ENCODE results near the gene FNDC3A.
"Not testable (repeated sequence)": the region's sequence is repeated elsewhere in the genome, so short reads cannot be mapped to it uniquely, and the experiment has no call there.

Gene FNDC3A

GRCh38 chr13:49044008-49044407 is 68.3 kb downstream of the FNDC3A start:
- H3K27me3 ChIP-seq (ENCODE audit: control insufficient read depth, insufficient read depth, low read length), result no peaks in the 10 kb centered on the region
- no peaks in the 10 kb centered on the region for H3K36me3 ChIP-seq (ENCODE audit: insufficient read depth, low read length)
- H3K4me1 ChIP-seq (ENCODE audit: control insufficient read depth, insufficient read depth, low read length), result peaks cover 4% of the 10 kb centered on the region
- H3K9me3 ChIP-seq (replicated peaks; ENCODE audit: low read length), result no peaks in the 10 kb centered on the region
- no peak overlapping the region for H3K9ac ChIP-seq (ENCODE audit: low read depth, low read length)
- no peak overlapping the region for H3K4me3 ChIP-seq (ENCODE audit: low read length)
- no peak overlapping the region for H3K4me2 ChIP-seq (ENCODE audit: low read length)

- Histone ChIP-seq H3K36me3 (ENCODE audit: insufficient read depth, low read length) (no peaks in the 10 kb centered on the region), H3K9ac (ENCODE audit: low read depth, low read length) (no peak overlapping the region), H3K4me3 (ENCODE audit: low read length) (no peak overlapping the region), H3K27me3 (ENCODE audit: control insufficient read depth, insufficient read depth, low read length) (no peaks in the 10 kb centered on the region), H3K9me3 (replicated peaks; ENCODE audit: low read length) (no peaks in the 10 kb centered on the region), H3K4me2 (ENCODE audit: low read length) (no peak overlapping the region), H3K4me1 (ENCODE audit: control insufficient read depth, insufficient read depth, low read length) (peaks cover 4% of the 10 kb centered on the region)
Measured at GRCh38 chr13:49044836-49045235, 69.1 kb downstream of the FNDC3A start.

DNA sequence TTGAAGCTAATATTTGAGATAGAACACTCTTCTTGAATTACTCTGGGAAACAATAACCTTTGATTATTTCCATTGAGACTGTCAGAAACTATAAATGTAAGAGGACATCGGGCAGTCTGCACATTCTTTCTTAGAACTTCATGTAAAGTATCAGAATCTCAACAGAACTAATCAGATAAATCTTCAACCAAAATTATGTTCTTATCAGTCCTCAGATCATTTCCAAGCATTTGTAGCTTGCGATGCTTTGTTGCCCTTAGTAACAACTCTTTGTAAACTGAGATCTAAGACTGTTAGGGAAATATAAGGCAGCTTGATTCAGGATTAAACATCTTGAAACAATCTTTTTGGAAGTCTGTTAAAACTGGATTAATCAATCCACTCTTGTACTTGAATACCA is 70.3 kb downstream of the FNDC3A start:
- Histone ChIP-seq H3K4me1 (ENCODE audit: control insufficient read depth, insufficient read depth, low read length) (peaks cover 4% of the 10 kb centered on the region), H3K27me3 (ENCODE audit: control insufficient read depth, insufficient read depth, low read length) (no peaks in the 10 kb centered on the region), H3K9ac (ENCODE audit: low read depth, low read length) (no peak overlapping the region), H3K4me3 (ENCODE audit: low read length) (no peak overlapping the region), H3K4me2 (ENCODE audit: low read length) (no peak overlapping the region), H3K36me3 (ENCODE audit: insufficient read depth, low read length) (no peaks in the 10 kb centered on the region), H3K9me3 (replicated peaks; ENCODE audit: low read length) (no peaks in the 10 kb centered on the region)

DNA sequence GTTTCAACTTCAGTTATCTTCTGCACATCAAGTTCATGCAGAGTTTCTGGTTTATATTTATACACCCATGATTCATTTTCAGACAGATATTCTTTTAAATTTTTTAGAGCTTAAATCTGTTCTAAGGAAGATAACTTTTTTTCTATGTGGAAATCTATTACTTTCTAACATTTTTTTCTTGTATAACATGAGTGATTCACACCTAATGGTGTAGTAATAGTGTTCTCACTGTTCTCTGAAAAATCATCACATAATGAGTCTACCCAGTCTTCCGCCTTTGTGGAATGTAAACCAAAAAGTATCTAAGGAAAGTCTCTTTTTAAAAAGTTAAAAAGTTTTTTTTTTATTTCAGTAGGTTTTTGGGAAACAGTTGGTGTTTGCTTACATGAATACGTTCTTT is 70.8 kb downstream of the FNDC3A start:
- H3K4me1 ChIP-seq (ENCODE audit: control insufficient read depth, insufficient read depth, low read length), result peaks cover 4% of the 10 kb centered on the region
- no peak overlapping the region for H3K4me3 ChIP-seq (ENCODE audit: low read length)
- H3K36me3 ChIP-seq (ENCODE audit: insufficient read depth, low read length), result no peaks in the 10 kb centered on the region
- no peak overlapping the region for H3K9ac ChIP-seq (ENCODE audit: low read depth, low read length)
- H3K4me2 ChIP-seq (ENCODE audit: low read length), result no peak overlapping the region
- H3K9me3 ChIP-seq (replicated peaks; ENCODE audit: low read length), result no peaks in the 10 kb centered on the region
- no peaks in the 10 kb centered on the region for H3K27me3 ChIP-seq (ENCODE audit: control insufficient read depth, insufficient read depth, low read length)

- no peaks in the 10 kb centered on the region for H3K9me3 ChIP-seq (replicated peaks; ENCODE audit: low read length)
- H3K4me1 ChIP-seq (ENCODE audit: control insufficient read depth, insufficient read depth, low read length), result peaks cover 12% of the 10 kb centered on the region
- H3K27me3 ChIP-seq (ENCODE audit: control insufficient read depth, insufficient read depth, low read length), result no peaks in the 10 kb centered on the region
- no peak overlapping the region for H3K4me2 ChIP-seq (ENCODE audit: low read length)
- no peak overlapping the region for H3K4me3 ChIP-seq (ENCODE audit: low read length)
- H3K36me3 ChIP-seq (ENCODE audit: insufficient read depth, low read length), result peaks cover 4% of the 10 kb centered on the region
- H3K9ac ChIP-seq (ENCODE audit: low read depth, low read length), result no peak overlapping the region
Measured at GRCh38 chr13:49052813-49053212, 77.1 kb downstream of the FNDC3A start.

DNA sequence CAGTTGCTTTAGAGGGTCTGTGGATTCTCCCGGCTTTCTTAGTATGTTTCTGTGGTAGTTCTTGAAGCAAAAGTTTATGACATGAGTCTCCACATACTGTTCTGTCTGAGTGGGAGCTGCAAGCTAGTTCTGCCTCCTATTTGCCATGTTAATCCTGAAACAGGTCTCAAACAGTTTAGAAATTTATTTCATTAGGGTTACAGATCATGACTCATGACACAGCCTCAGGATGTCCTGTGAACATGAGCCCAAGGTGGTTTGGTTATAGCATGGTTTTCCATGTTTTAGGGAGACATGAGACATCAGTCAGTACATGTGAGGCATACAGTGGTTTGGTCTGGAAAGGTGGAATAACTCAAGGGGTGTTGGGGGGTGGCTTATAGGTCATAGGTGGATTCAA is 77.5 kb downstream of the FNDC3A start:
- H3K9ac ChIP-seq (ENCODE audit: low read depth, low read length), result no peak overlapping the region
- no peaks in the 10 kb centered on the region for H3K9me3 ChIP-seq (replicated peaks; ENCODE audit: low read length)
- H3K36me3 ChIP-seq (ENCODE audit: insufficient read depth, low read length), result peaks cover 4% of the 10 kb centered on the region
- peaks cover 12% of the 10 kb centered on the region for H3K4me1 ChIP-seq (ENCODE audit: control insufficient read depth, insufficient read depth, low read length)
- no peaks in the 10 kb centered on the region for H3K27me3 ChIP-seq (ENCODE audit: control insufficient read depth, insufficient read depth, low read length)
- H3K4me3 ChIP-seq (ENCODE audit: low read length), result no peak overlapping the region
- H3K4me2 ChIP-seq (ENCODE audit: low read length), result no peak overlapping the region

DNA sequence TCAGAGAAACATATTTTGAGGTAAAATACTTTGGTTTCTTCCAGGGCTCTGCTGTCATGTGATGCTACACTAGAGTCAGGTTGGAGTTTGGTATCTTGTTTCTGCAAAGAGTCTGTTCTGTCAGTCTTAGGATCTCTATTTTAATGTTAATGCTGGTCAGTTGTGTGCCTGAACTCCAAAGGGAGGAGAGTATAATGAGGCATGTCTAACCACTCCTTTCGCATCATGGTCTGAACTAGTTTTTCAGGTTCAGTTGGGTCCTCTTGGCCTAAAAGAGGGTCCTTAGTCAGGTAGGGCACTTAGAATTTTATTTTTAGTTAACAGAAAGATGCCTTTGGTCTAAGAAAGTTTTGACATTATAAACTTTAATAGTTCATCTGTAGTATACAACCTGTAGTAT is 78.2 kb downstream of the FNDC3A start:
- Histone ChIP-seq H3K9me3 (replicated peaks; ENCODE audit: low read length) (no peaks in the 10 kb centered on the region), H3K9ac (ENCODE audit: low read depth, low read length) (no peak overlapping the region), H3K4me3 (ENCODE audit: low read length) (no peak overlapping the region), H3K4me1 (ENCODE audit: control insufficient read depth, insufficient read depth, low read length) (peaks cover 8% of the 10 kb centered on the region), H3K4me2 (ENCODE audit: low read length) (no peak overlapping the region), H3K36me3 (ENCODE audit: insufficient read depth, low read length) (peaks cover 6% of the 10 kb centered on the region), H3K27me3 (ENCODE audit: control insufficient read depth, insufficient read depth, low read length) (no peaks in the 10 kb centered on the region)

DNA sequence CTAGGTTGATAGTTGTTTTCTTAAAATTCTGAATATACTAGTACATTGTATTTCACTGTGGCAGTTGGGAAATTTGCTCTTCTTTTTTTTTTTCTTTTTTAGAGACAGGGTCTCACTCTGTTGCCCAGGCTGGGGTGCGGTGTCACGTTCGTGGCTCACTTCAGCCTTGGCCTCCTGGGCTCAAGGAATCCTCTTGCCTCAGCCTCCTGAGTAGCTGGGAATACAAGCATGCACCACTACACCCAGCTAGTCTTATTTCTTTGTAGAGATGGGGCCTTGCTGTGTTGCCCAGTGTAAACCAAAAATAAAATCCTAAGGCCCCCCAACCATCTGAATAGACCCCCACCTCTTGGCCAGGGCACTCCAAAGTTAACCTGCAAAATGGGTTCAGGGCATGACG is 79.3 kb downstream of the FNDC3A start:
- Histone ChIP-seq H3K9ac (ENCODE audit: low read depth, low read length) (no peak overlapping the region), H3K4me3 (ENCODE audit: low read length) (no peak overlapping the region), H3K9me3 (replicated peaks; ENCODE audit: low read length) (no peaks in the 10 kb centered on the region), H3K27me3 (ENCODE audit: control insufficient read depth, insufficient read depth, low read length) (no peaks in the 10 kb centered on the region), H3K4me2 (ENCODE audit: low read length) (no peak overlapping the region), H3K4me1 (ENCODE audit: control insufficient read depth, insufficient read depth, low read length) (peaks cover 11% of the 10 kb centered on the region), H3K36me3 (ENCODE audit: insufficient read depth, low read length) (peaks cover 8% of the 10 kb centered on the region)

DNA sequence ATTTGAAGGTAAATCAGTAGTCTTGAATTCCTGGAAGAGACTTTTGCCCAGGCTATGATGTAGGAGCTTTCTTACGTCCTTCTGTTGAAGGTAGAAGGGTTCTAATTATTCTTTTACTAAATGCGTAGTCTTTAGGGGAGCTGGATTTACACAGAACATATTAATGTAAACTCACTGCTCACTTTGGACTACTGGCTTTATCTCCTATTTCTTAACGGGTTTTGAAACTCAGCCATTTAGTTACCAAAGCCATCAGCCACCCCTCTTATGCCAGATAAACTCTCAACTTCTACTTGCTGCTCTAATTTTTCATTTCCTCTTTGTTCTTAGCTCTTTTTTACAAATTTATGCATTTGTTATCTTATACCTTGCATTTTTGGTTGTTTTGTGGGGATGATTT is 81.5 kb downstream of the FNDC3A start:
- Histone ChIP-seq H3K9ac (ENCODE audit: low read depth, low read length) (no peak overlapping the region), H3K4me1 (ENCODE audit: control insufficient read depth, insufficient read depth, low read length) (peaks cover 21% of the 10 kb centered on the region), H3K27me3 (ENCODE audit: control insufficient read depth, insufficient read depth, low read length) (no peaks in the 10 kb centered on the region), H3K9me3 (replicated peaks; ENCODE audit: low read length) (no peaks in the 10 kb centered on the region), H3K4me3 (ENCODE audit: low read length) (no peak overlapping the region), H3K36me3 (ENCODE audit: insufficient read depth, low read length) (peaks cover 8% of the 10 kb centered on the region), H3K4me2 (ENCODE audit: low read length) (no peak overlapping the region)

DNA sequence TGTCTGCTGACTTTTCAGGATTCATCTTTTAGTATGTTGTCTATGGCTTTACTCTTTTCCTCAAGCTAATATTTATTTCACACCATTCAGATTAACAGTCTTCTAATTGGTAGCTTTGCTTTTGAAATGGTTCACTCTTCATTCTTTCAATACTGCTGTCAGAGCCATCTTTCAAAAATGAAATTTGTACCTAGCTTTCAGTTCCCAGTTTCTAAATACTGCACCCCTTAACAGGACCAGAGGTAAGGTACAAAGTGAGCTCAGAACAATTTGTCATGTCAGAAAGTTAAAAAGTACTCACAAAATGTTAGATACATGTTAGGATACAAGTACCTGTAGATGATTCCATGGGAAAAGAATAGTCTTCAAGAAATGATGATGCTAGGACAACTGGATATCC is 83.0 kb downstream of the FNDC3A start:
- no peaks in the 10 kb centered on the region for H3K27me3 ChIP-seq (ENCODE audit: control insufficient read depth, insufficient read depth, low read length)
- H3K4me1 ChIP-seq (ENCODE audit: control insufficient read depth, insufficient read depth, low read length), result peaks cover 26% of the 10 kb centered on the region
- peaks cover 8% of the 10 kb centered on the region for H3K36me3 ChIP-seq (ENCODE audit: insufficient read depth, low read length)
- H3K4me3 ChIP-seq (ENCODE audit: low read length), result no peak overlapping the region
- no peak overlapping the region for H3K4me2 ChIP-seq (ENCODE audit: low read length)
- H3K9ac ChIP-seq (ENCODE audit: low read depth, low read length), result no peak overlapping the region
- no peaks in the 10 kb centered on the region for H3K9me3 ChIP-seq (replicated peaks; ENCODE audit: low read length)

- Histone ChIP-seq H3K9me3 (replicated peaks; ENCODE audit: low read length) (no peaks in the 10 kb centered on the region), H3K36me3 (ENCODE audit: insufficient read depth, low read length) (peaks cover 4% of the 10 kb centered on the region), H3K4me2 (ENCODE audit: low read length) (no peak overlapping the region), H3K4me1 (ENCODE audit: control insufficient read depth, insufficient read depth, low read length) (peaks cover 26% of the 10 kb centered on the region), H3K9ac (ENCODE audit: low read depth, low read length) (no peak overlapping the region), H3K4me3 (ENCODE audit: low read length) (no peak overlapping the region), H3K27me3 (ENCODE audit: control insufficient read depth, insufficient read depth, low read length) (no peaks in the 10 kb centered on the region)
Measured at GRCh38 chr13:49060678-49061387, 85.1 kb downstream of the FNDC3A start.

GRCh38 chr13:49061388-49061752 is 85.7 kb downstream of the FNDC3A start:
- H3K4me2 ChIP-seq (ENCODE audit: low read length); H3K9ac ChIP-seq (ENCODE audit: low read depth, low read length); H3K9me3 ChIP-seq (replicated peaks; ENCODE audit: low read length); H3K36me3 ChIP-seq (ENCODE audit: insufficient read depth, low read length); H3K27me3 ChIP-seq (ENCODE audit: control insufficient read depth, insufficient read depth, low read length); H3K4me3 ChIP-seq (ENCODE audit: low read length): not testable (repeated sequence)
- H3K4me1 ChIP-seq (ENCODE audit: control insufficient read depth, insufficient read depth, low read length), result peaks cover 26% of the 10 kb centered on the region

Measured in skeletal muscle satellite cell (primary cell).